CMK (cell line): Measurements from ENCODE around the gene TMCC2.
"Not testable (repeated sequence)": the region's sequence is repeated elsewhere in the genome, so short reads cannot be mapped to it uniquely, and the experiment has no call there.

Experiments used
- DNase-seq: peaks from one replicate; pipeline ENCODE4 v3.0.0-alpha.2; 2010; ENCODE audit warnings: low read depth

TMCC2 gene

DNA sequence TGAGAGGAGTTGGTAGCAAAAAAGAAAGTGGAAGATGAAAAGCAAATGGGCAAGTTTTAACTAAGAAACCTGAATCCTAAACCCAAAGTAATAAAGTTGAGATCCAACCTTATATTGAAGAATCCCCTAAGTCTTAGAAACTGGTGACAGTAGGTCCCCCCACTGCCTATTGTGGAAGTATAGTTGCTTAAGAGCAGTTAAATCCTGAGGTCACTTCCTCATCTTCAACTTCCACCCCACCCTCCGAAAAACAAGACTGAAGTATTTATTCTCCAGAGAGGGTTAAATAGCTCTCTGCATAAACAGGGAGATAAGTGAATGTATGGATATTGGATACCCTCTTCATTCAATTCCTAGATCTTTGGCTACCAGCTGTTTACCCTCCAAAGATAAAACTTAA is 13.0 kb upstream of the TMCC2 start:
- no peak for DNase-seq

GRCh38 chr1:205216588-205216987 is 11.2 kb upstream of the TMCC2 start:
- no peak for DNase-seq

GRCh38 chr1:205217418-205217817 is 10.3 kb upstream of the TMCC2 start:
- DNase-seq = no peak

- no peak for DNase-seq
Observed at GRCh38 chr1:205220421-205220820, 7.3 kb upstream of the TMCC2 start.

GRCh38 chr1:205224736-205225135 is 3.0 kb upstream of the TMCC2 start:
- DNase-seq = no peak

DNA sequence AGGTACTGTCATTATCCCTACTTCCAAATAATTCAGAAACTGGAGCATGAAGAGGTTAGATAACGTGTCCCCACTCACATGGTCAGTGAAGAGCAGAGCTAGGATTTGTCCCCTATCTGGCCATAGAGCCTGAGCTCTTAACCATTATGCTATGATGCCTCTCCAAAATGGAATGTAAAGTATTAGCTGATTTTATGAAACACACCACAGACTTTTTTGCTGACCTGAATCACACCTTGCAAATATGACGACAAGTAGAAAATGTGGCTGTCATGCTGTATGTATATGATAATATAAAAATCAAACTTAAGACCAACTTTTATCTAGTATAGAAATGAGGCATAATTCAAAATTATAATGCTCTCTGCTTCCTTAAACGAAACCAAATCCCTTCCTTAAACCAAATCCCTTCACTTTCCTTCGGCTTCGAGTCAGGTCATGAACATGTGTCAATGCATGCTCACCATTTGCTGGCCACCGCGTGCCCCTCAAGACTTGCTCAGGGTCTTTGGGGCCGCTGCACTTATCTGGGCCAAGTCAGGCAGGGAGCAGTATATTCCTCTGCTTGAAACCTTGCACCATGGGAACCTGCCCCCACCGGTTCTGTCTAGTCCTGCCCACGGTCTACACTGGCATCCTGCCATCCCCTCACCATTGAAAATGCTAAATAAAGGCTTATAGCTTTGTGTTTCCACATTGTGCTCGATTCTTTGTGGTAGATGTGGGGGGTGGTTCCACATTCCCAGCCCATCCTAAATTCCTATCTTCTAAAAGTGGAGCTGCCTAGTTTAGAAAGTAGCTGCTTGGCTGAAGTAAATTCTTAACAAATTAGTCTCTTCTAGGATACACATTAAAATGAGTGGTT is 1.6 kb upstream of the TMCC2 start:
- DNase-seq = no peak

DNA sequence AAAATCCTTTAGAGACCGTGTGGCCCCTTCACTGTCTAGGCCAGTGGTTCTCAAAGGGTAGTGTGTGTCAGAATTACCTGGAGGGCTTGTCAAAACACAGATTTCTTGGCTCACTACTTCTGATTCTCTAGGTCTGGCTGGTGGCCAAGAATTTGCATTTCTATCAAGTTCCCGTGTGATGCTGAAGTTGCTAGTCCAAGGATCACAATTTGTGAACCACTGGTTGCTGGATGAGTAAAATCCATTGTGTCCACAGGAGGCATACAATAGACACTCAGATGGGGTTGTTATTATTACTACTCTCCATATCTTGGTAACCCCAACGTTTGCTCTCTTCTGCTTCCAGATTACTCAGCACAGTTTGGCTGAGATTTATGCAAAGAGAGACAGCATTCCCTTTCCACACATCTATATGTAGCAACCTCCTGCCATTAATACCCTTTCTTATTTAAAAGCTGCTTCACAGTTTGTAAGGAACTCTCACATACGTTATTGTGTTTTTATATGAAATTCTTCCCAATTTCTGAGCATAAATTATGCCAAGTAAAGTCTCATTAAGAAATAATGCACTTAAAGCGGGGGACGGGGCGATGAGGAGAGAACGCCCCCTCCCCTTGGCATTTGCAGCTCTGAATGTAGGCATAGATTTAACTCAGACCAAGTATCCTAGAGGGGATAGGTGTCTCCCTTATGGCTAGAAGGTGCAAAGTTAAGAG is 720 bp upstream of the TMCC2 start:
- DNase-seq = no peak

GRCh38 chr1:205228093-205228521 is 361 bp downstream of the TMCC2 start:
- no peak for DNase-seq

- DNase-seq = peak; percentile 57
Observed at GRCh38 chr1:205229399-205229871, 1.7 kb downstream of the TMCC2 start.

GRCh38 chr1:205229916-205230700 is 2.4 kb downstream of the TMCC2 start:
- DNase-seq = peak; percentile 63

- no peak for DNase-seq
Observed at GRCh38 chr1:205230982-205231381, 3.2 kb downstream of the TMCC2 start.

GRCh38 chr1:205232127-205232820 is 4.5 kb downstream of the TMCC2 start:
- DNase-seq = no peak

GRCh38 chr1:205232945-205233397 is 5.2 kb downstream of the TMCC2 start:
- no peak for DNase-seq

DNA sequence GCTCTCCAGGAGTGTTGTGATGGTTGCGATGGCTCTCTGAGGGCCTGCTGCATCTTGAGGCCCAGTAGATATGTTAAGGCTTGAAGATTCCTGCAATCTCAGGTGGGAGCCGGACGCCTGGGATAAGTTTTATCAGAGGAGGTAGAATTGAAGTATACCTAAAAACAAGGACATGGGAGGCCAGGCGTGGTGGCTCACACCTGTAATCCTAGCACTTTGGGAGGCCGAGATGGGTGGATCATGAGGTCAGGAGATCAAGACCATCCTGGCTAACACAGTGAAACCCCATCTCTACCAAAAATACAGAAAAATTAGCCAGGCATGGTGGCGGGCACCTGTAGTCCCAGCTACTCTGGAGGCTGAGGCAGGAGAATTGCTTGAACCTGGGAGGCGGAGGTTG is 6.2 kb downstream of the TMCC2 start:
- not testable (repeated sequence) for DNase-seq

DNA sequence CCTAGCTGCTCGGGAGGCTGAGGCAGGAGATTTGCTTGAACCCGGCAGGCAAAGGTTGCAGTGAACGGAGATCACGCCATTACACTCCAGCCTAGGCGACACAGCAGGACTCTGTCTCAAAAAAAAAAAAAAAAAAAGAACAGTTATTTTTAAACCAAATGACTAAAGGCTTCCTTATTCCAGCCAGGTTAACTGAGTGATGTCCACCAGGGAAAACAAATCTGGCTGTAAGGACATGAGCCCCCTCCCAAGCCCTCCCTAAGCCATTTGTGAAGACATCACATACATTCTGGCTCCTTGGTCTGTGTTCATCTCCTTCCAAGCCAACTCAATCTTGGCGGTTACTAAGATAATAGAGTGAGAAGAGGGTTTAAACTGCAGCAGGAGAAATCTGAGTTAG is 8.2 kb downstream of the TMCC2 start:
- DNase-seq = no peak

GRCh38 chr1:205236526-205236925 is 8.8 kb downstream of the TMCC2 start:
- DNase-seq = no peak

GRCh38 chr1:205236951-205237475 is 9.3 kb downstream of the TMCC2 start:
- no peak for DNase-seq

- peak; percentile 77 for DNase-seq
Observed at GRCh38 chr1:205237526-205238484, 10.1 kb downstream of the TMCC2 start.

- no peak for DNase-seq
Observed at GRCh38 chr1:205239078-205239477, 11.3 kb downstream of the TMCC2 start.

DNA sequence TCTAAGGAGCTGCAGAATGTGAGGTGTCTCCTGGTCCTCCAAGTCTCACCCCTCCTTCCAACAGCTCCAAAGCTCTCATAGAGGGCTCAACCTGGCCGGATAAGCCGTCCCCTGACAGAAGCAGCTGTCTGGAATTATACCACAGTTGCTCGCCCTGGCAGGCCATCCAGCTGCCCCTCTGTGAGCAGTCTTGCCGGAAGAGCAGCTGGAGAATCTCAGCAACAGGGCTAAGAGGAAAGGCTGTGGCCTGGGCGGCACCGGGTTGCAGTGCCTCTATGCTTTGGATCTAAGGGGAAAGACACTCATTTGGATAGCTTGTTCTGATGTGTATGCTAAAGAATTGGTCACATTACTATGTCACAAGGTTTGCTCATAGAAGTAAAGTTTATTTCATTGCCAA is 12.4 kb downstream of the TMCC2 start:
- no peak for DNase-seq
